Naive thymus-derived CD8-positive, alpha-beta T cell (primary cell): ENCODE results near the gene LRWD1. TPM values are rescaled to one million over a fixed set of nuclear protein-coding genes. Genes with fewer than 3 reads are reported as not detected.
"Not testable (repeated sequence)": the region's sequence is repeated elsewhere in the genome, so short reads cannot be mapped to it uniquely, and the experiment has no call there.

Experiments
- ATAC-seq, 2 donors: fragments of 150-1000 bp; cut with Tn5 transposase in 1 of 2; sonication (Bioruptor Pico), chemical (Tn5 transposase) in 1 of 2; 1 replicate in 1 of 2; 2 replicates in 1 of 2; pipeline ENCODE4 v1.10.0; 2021; ENCODE audit warnings: mild to moderate bottlenecking in 2 of 2, moderate library complexity in 2 of 2
- POLR2A ChIA-PET: fragments of 350-600 bp; sonication (Branson Sonifier 250); formaldehyde crosslinking; loops from one replicate; lab custom pipeline; 2021; ENCODE audit warnings: antibody characterized with exemption; lab: Charles Lee
- DNase-seq, 10 donors: peaks; one replicate each; pipeline versions ENCODE4 v3.0.0 to v3.0.0-alpha.2; 2020 to 2022
- H3K27ac Mint-ChIP-seq, 10 donors: one replicate each; pipeline ENCODE4 v1.8.0; 2020 to 2022; ENCODE audit warnings: mild to moderate bottlenecking in 10 of 10, mixed read lengths in 10 of 10, moderate library complexity in 4 of 10, inconsistent platforms in 1 of 10
- H3K27me3 Mint-ChIP-seq, 5 donors: one replicate each; pipeline ENCODE4 v1.8.0; 2021 to 2022; ENCODE audit warnings: mixed read lengths in 5 of 5
- H3K36me3 Mint-ChIP-seq, 3 donors: one replicate each; pipeline ENCODE4 v1.8.0; 2020 to 2022; ENCODE audit warnings: mixed read lengths in 3 of 3, mild to moderate bottlenecking in 2 of 3, inconsistent platforms in 1 of 3
- H3K4me1 Mint-ChIP-seq, 4 donors: one replicate each; pipeline ENCODE4 v1.8.0; 2021 to 2022; ENCODE audit warnings: mixed read lengths in 4 of 4
- H3K4me3 Mint-ChIP-seq, 10 donors: one replicate each; pipeline ENCODE4 v1.8.0; 2020 to 2022; ENCODE audit warnings: mild to moderate bottlenecking in 10 of 10, mixed read lengths in 10 of 10, moderate library complexity in 6 of 10, inconsistent platforms in 1 of 10
- H3K9me3 Mint-ChIP-seq, 9 donors: one replicate each; pipeline ENCODE4 v1.8.0; 2020 to 2022; ENCODE audit warnings: mixed read lengths in 9 of 9, mild to moderate bottlenecking in 3 of 9, inconsistent platforms in 1 of 9, moderate library complexity in 1 of 9
- polyA plus RNA-seq, 3 donors: library from polyadenylated mRNA; unstranded; fragments of 300-500 nt; fragmentation: Illumina TruSeq; gene quantifications; one replicate each; pipeline ENCODE4 v1.2.3, GENCODE V29; 2021
- total RNA-seq, 8 experiments: library from RNA in 2 of 8; stranded (reverse) in 2 of 8; gene quantifications; one replicate each; pipeline ENCODE4 v1.2.3 and lab custom pipeline; 2021 to 2026

The LRWD1 gene
- total and polyA plus RNA-seq, 5 experiments from 2014 or later, result 7.2 to 23.6 (median 14.5) TPM

- peaks cover 0 to 14% (median 0%) of the 10 kb centered on the region in 3 donors for H3K36me3 Mint-ChIP-seq
- H3K9me3 Mint-ChIP-seq, result no peaks in the 10 kb centered on the region
- DNase-seq (peak in 1 of 10 donors; percentile 48), ATAC-seq (no peak)
- POLR2A ChIA-PET, result interaction anchor here (0.5 to 1.7 kb wide), 3 partner anchors 8 to 75 kb away, joined by 3 to 6 read pairs (median 3); partner anchors contain the start of gene PRKRIP1
- H3K4me3 Mint-ChIP-seq, result no peak overlapping the region
- peaks cover 1 to 11% (median 3%) of the 10 kb centered on the region in 4 donors for H3K4me1 Mint-ChIP-seq
- H3K27me3 Mint-ChIP-seq, result no peaks in the 10 kb centered on the region
- H3K27ac Mint-ChIP-seq, result peak overlapping the region in 1 of 10 donors; percentile 78
Measured at GRCh38 chr7:102471791-102472125, 7.0 kb downstream of the LRWD1 start.

- peaks cover 0 to 11% (median 1%) of the 10 kb centered on the region in 4 donors for H3K4me1 Mint-ChIP-seq
- H3K27ac Mint-ChIP-seq, result peak overlapping the region in 2 of 10 donors; percentile 60 to 78
- DNase-seq, result peak in 1 of 10 donors; percentile 58
- H3K36me3 Mint-ChIP-seq, result peaks cover 0 to 10% (median 0%) of the 10 kb centered on the region in 3 donors
- H3K27me3 Mint-ChIP-seq, result no peaks in the 10 kb centered on the region
- peak; percentile 8 to 25 for ATAC-seq
- POLR2A ChIA-PET, result interaction anchor here (0.5 to 1.7 kb wide), 4 partner anchors 8 to 72 kb away, joined by 3 to 4 read pairs (median 3); no protein-coding TSS in a partner anchor
- no peak overlapping the region for H3K4me3 Mint-ChIP-seq
- no peaks in the 10 kb centered on the region for H3K9me3 Mint-ChIP-seq
Measured at GRCh38 chr7:102472126-102473041, 7.6 kb downstream of the LRWD1 start.

DNA sequence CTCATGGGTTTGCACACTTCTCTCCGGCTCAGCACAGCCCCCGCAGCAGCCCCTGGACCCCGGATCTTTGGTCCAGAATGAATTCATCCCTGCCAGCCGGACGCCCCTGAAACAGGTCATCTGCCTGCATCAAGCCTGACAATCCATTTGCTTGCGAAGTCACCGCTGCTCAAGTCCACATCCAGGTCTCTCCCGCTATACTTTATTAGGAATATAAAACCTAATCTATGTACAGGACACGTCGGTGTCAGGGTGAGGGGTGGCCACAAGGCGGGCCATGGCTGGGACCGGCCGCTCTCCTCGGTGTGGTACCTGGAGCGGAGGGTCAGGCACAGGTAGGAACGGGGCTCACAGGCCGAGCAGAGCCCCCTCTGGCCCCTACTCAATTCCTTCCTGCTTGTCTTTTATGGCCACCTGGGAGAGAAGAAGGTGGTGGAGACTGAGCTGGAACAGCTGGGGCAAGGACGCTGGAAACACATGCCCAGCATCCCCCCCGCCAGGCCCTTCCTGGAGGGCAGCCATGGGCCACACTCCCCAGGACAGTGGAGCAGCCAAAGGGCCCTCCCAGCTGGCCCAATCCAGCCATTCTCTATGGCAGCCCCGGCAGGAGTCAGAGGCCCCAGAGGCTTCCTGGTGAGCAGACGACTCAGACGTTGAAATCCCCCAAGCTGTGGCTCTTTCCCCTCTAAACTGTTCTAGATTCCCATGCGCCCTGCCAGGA is 8.6 kb downstream of the LRWD1 start:
- Mint-ChIP-seq H3K36me3 (peaks cover 0 to 10% (median 0%) of the 10 kb centered on the region in 3 donors), H3K4me1 (peaks cover 0 to 11% (median 1%) of the 10 kb centered on the region in 4 donors), H3K27me3 (no peaks in the 10 kb centered on the region), H3K27ac (no peak overlapping the region), H3K4me3 (no peak overlapping the region), H3K9me3 (no peaks in the 10 kb centered on the region)
- POLR2A ChIA-PET, result interaction anchor here (0.5 to 0.9 kb wide), 2 partner anchors 40 to 73 kb away, joined by 3 to 4 read pairs; no protein-coding TSS in a partner anchor
- no peak for ATAC-seq
- DNase-seq, result peak in 2 of 10 donors; percentile 0 to 56

- not testable (repeated sequence) for H3K36me3 Mint-ChIP-seq
Measured at GRCh38 chr7:102474116-102474515, 9.3 kb downstream of the LRWD1 start.

DNA sequence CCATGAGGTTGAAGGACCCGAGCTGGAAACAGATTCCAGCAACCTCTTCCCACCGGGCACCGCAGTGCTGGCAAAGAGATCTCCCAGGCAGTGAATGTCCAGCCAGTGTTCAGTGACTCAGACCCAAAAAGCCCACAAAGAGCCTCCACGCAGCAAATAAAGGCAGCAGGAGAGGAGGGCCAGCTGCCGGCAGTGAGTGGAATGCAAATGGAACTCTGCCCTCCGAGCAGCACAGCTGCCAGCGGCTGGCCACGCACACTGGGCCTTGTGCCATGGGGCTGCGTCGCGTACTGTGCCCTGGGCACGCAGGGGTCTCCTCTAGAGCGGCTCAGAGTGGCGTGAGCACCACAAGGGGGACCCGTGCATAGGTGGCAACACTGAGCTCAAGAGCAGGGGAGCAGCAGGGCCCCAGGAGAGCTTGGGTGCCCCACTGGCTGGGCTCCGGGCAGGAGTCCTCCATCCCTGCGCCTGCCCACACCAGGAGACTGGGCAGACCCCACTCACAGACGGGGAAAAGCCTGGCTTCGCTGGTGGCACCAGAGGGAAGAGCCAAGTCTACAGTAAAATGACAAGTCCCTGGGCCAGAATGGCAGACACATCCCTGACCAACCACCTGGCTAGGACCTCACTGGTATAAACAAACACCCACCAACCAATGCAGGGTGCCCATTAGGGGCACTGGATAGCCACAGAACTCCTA is 10.1 kb downstream of the LRWD1 start:
- H3K9me3 Mint-ChIP-seq, H3K36me3 Mint-ChIP-seq, H3K27me3 Mint-ChIP-seq, ATAC-seq, POLR2A ChIA-PET, H3K4me3 Mint-ChIP-seq, H3K27ac Mint-ChIP-seq: not testable (repeated sequence)
- H3K4me1 Mint-ChIP-seq, result peaks cover 0 to 12% (median 2%) of the 10 kb centered on the region in 4 donors
- DNase-seq, result peak in 1 of 10 donors; percentile 8

More at GRCh38 chr7:102474116-102474515, 9.3 kb downstream of the LRWD1 start:
- H3K4me1 Mint-ChIP-seq, result peaks cover 0 to 11% (median 1%) of the 10 kb centered on the region in 4 donors
- H3K27ac Mint-ChIP-seq, ATAC-seq, POLR2A ChIA-PET, H3K4me3 Mint-ChIP-seq, H3K27me3 Mint-ChIP-seq, H3K9me3 Mint-ChIP-seq: not testable (repeated sequence)
- DNase-seq, result peak in 2 of 10 donors; percentile 0 to 43

DNA sequence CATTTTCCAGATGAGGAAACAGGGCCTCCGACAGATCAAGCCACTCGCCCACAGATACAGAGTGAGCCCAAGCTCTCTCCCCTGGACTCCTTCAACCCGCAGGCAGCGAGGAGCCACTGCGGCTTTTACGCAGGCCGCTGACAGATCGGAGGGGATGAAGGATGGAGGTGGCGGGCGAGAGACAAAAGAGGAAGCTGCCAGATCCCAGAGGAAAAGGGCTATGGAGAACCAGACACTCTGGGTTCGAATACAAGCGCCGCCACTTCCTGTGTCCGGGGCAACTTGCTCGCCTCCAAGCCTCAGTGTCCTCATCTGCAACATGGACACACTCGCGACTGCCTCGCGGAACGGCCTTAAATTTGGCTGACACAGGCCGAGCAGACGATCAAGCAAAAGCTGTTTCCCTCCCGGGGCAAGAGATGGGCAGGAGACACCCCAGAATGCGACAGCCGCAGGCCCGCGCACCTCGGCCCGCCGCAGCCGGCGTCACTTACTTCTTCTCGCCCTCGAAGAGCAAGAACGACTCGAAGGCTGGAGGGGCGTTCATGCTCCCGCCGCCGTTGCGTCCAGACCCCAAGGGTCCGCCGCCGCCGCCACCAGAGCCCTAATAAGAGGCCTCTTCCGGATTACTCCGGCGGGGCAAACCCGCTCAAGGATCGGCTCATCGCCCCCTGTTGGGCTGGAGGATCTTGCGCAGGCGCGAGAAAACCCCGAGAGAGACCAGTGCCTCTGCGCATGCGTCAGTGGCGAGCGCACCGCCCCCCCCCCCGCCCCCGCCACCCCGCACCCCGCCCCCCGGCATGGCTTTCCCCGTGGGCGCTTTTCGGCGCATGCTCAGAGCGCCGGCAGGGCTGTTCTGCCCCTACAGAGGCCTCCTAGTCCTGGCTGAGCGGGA is 13.8 kb downstream of the LRWD1 start, which contains the start of gene POLR2J:
POLR2J (minus strand) TSS at position 609 of the 895 bp plus-strand sequence; CDS start at position 547, 62 bp downstream.
- POLR2A ChIA-PET, H3K4me1 Mint-ChIP-seq, H3K27me3 Mint-ChIP-seq, H3K36me3 Mint-ChIP-seq, H3K9me3 Mint-ChIP-seq: not testable (repeated sequence)
- Mint-ChIP-seq H3K4me3 (peak within 1 kb of the TSS; percentile 66 to 93 (median 90)), H3K27ac (peak within 1 kb of the TSS in 8 of 10 donors; percentile 84 to 94 (median 90))
- DNase-seq, result peak; percentile 64 to 93 (median 86)
- ATAC-seq, result peak; percentile 89 to 91

- H3K36me3 Mint-ChIP-seq, H3K9me3 Mint-ChIP-seq, H3K27me3 Mint-ChIP-seq, DNase-seq, POLR2A ChIA-PET, H3K4me1 Mint-ChIP-seq: not testable (repeated sequence)
- Mint-ChIP-seq H3K27ac (peak overlapping the region in 1 of 10 donors; percentile 84), H3K4me3 (peak overlapping the region in 1 of 10 donors; percentile 66)
- ATAC-seq, result peak; percentile 5 to 14
Measured at GRCh38 chr7:102479209-102479584, 14.4 kb downstream of the LRWD1 start.

DNA sequence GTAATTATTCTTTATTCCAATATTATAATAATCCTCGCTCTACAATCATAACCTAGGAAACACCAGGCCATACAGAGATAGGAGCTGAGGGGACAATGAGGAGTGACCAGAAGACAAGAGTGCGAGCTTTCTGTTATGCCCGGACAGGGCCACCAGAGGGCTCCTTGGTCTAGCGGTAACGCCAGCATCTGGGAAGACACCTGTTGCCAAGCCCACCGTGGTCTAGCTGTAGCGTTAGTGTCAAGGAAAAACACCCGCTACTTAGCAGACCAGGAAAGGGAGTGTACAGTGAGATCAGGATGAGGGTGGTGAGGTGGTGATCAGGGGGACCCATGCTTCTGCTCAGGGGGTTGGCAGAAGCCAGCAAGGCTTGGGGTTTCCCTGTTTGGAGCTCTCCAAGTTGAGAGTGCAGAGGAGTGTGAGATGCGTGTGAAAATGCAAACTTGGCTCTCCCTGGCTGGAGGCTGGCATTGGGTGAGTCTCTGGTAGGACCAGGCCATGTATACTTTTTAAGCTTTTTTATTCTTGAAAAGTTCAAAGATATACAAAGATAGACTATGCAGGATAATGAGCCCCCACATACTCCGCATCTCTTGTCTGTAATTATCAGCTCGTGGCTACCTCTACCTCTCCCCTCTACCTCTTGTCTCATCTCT is 15.3 kb downstream of the LRWD1 start:
- ATAC-seq, POLR2A ChIA-PET, H3K36me3 Mint-ChIP-seq, H3K27me3 Mint-ChIP-seq, H3K9me3 Mint-ChIP-seq, H3K4me1 Mint-ChIP-seq: not testable (repeated sequence)
- Mint-ChIP-seq H3K27ac (peak overlapping the region in 3 of 10 donors; percentile 31 to 92 (median 60)), H3K4me3 (peak overlapping the region in 2 of 10 donors; percentile 6 to 58)
- DNase-seq, result peak in 4 of 10 donors; percentile 1 to 43 (median 14)

- H3K27ac Mint-ChIP-seq, ATAC-seq, H3K36me3 Mint-ChIP-seq, H3K9me3 Mint-ChIP-seq, H3K27me3 Mint-ChIP-seq, H3K4me3 Mint-ChIP-seq, POLR2A ChIA-PET, H3K4me1 Mint-ChIP-seq: not testable (repeated sequence)
- DNase-seq, result peak in 1 of 10 donors; percentile 22
Measured at GRCh38 chr7:102481962-102482361, 17.2 kb downstream of the LRWD1 start.

DNA sequence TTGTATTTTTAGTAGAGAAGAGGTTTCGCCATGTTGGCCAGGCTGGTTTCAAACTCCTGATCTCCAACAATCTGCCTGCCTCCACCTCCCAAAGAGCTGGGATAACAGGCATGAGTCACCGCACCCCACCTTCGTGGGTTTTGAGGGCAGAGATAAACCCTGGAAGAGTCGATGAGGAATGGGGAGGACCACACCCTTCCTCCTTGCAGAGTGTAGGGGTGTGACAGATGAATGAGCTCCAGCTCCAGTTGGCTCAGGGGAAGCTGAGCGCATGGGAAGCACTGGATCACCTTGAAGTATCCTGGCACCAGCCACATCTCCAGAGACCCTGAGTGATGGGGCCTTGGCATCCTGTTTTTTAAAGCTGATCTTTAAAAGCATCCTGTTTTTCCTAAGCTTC is 19.5 kb downstream of the LRWD1 start:
- H3K36me3 Mint-ChIP-seq, H3K9me3 Mint-ChIP-seq, DNase-seq: not testable (repeated sequence)

GRCh38 chr7:102490529-102491075 is 25.8 kb downstream of the LRWD1 start:
- not testable (repeated sequence) for H3K27ac Mint-ChIP-seq
- ATAC-seq, result peak; percentile 31 to 51

More for the DNA sequence above, 19.5 kb downstream of the LRWD1 start:
- H3K4me1 Mint-ChIP-seq, H3K27me3 Mint-ChIP-seq, POLR2A ChIA-PET, H3K27ac Mint-ChIP-seq, ATAC-seq, H3K4me3 Mint-ChIP-seq: not testable (repeated sequence)

More at GRCh38 chr7:102490529-102491075, 25.8 kb downstream of the LRWD1 start:
- H3K4me1 Mint-ChIP-seq, POLR2A ChIA-PET, H3K27me3 Mint-ChIP-seq, H3K4me3 Mint-ChIP-seq, H3K36me3 Mint-ChIP-seq, H3K9me3 Mint-ChIP-seq: not testable (repeated sequence)
- DNase-seq, result peak in 9 of 10 donors; percentile 45 to 69 (median 61)
